A549 treated with DMSO at 1 μM for 4 hours (cell line): Measurements from ENCODE around the gene ARHGAP26. TPM values are rescaled to one million over a fixed set of nuclear protein-coding genes. Genes with fewer than 3 reads are reported as not detected.

Experiments used
- total RNA-seq: library from RNA; stranded (reverse); fragments of 200-300 nt; extraction: Qiagen RNA extraction; gene quantifications from 5 replicates; pipeline ENCODE4 v1.2.3, GENCODE V29; 2022; ENCODE audit warnings: low read depth

Gene ARHGAP26, protein sequence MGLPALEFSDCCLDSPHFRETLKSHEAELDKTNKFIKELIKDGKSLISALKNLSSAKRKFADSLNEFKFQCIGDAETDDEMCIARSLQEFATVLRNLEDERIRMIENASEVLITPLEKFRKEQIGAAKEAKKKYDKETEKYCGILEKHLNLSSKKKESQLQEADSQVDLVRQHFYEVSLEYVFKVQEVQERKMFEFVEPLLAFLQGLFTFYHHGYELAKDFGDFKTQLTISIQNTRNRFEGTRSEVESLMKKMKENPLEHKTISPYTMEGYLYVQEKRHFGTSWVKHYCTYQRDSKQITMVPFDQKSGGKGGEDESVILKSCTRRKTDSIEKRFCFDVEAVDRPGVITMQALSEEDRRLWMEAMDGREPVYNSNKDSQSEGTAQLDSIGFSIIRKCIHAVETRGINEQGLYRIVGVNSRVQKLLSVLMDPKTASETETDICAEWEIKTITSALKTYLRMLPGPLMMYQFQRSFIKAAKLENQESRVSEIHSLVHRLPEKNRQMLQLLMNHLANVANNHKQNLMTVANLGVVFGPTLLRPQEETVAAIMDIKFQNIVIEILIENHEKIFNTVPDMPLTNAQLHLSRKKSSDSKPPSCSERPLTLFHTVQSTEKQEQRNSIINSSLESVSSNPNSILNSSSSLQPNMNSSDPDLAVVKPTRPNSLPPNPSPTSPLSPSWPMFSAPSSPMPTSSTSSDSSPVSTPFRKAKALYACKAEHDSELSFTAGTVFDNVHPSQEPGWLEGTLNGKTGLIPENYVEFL
- total RNA-seq = 5.9 to 10.0 TPM (median 8.5 TPM) in 5 replicates

DNA sequence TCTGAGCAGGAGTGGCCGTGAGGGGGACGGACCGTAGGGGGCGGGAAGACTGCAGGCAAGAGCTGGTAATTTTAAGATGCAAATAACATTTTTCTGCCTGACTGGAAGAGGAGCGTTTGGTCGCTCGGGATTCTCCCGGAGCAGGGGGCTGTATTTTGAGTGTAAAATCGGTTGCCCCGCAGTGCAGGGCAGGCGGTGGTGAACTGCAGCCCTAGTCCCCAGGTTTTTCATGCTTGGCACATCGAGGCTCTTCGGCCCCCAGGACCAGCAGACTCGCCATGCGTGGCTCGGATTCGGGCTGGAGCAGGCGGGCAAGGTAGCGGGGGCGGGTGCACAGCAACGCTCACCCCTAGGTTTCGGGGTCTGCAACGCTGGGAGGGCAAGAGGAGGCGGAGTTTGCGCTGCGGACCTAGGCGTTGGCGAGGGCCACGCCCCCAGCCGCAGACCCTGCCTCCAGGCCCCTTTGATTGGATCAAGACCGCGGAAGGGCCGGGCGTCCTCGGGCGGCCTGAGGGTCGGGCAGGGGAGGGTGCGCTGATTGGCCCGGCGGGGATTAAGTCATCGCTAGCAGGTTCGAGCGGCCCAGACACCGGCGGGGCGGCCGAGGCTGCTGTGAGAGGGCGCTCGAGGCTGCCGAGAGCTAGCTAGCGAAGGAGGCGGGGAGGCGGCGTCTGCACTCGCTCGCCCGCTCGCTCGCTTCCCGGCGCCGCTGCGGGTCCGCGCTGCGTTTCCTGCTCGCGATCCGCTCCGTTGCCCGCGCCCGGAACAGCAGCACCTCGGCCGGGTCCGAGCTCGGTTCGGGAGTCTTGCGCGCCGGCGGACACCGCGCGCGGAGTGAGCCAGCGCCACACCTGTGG, at the start of gene ARHGAP26:
TSS of gene ARHGAP26 (plus strand) at position 585 of the 857 bp plus-strand sequence. CDS start 385 bp downstream, outside the sequence.

Other genes with a start within 250 kb of the ARHGAP26 start
- gene FGF1, start 84.3 kb upstream of the ARHGAP26 start, total RNA-seq = 0.24 to 1.6 TPM (median 0.65 TPM) in 5 replicates